Stomach (tissue), 9 donors: ENCODE data around the gene PAK2. TPM values are rescaled to one million over a fixed set of nuclear protein-coding genes. Genes with fewer than 3 reads are reported as not detected.
"Not testable (repeated sequence)": the region's sequence is repeated elsewhere in the genome, so short reads cannot be mapped to it uniquely, and the experiment has no call there.

Experiments
- DNase-seq, 2 donors: peaks; one replicate each; pipeline versions ENCODE4 v3.0.0 to v3.0.0-alpha.2; 2013 to 2019
- H3K27ac ChIP-seq, 5 donors: fragments of 200-600 bp in 4 of 5; sonication (generic) in 4 of 5; one replicate each; pipeline ENCODE4 v1.5.1; 2013 to 2019; ENCODE audit warnings: mild to moderate bottlenecking in 1 of 5, moderate library complexity in 1 of 5
- H3K27me3 ChIP-seq, 3 donors: fragments of 200-600 bp; sonication (generic); one replicate each; pipeline ENCODE4 v1.5.1; 2017 to 2019; ENCODE audit warnings: mixed run types in 1 of 3
- H3K36me3 ChIP-seq, 4 donors: fragments of 200-600 bp; sonication (generic); 1 replicate in 3 of 4; 2 replicates in 1 of 4; pipeline ENCODE4 v1.5.1; 2016 to 2019
- H3K4me1 ChIP-seq, 4 donors: fragments of 200-600 bp; sonication (generic); one replicate each; pipeline ENCODE4 v1.5.1; 2016 to 2019
- H3K4me3 ChIP-seq, 4 donors: fragments of 200-600 bp; sonication (generic) in 3 of 4; one replicate each; pipeline ENCODE4 v1.5.1; 2016 to 2019; ENCODE audit warnings: mild to moderate bottlenecking in 1 of 4
- H3K9me3 ChIP-seq, 4 donors: fragments of 200-600 bp; sonication (generic); one replicate each; pipeline ENCODE4 v1.5.1; 2016 to 2019
- EP300 ChIP-seq: sonication (generic); formaldehyde crosslinking; IDR thresholded peaks from one replicate; pipeline ENCODE4 v1.6.1; 2017; ENCODE audit warnings: antibody characterized with exemption
- POLR2A ChIP-seq, 4 donors: fragments of 450-650 bp; IDR thresholded peaks; one replicate each; pipeline ENCODE4 v1.6.1; 2016; ENCODE audit warnings: antibody characterized with exemption in 4 of 4, control low read depth in 2 of 4, mild to moderate bottlenecking in 1 of 4, moderate library complexity in 1 of 4
- POLR2AphosphoS5 ChIP-seq, 3 donors: sonication (generic); formaldehyde crosslinking; IDR thresholded peaks; one replicate each; pipeline ENCODE4 v1.6.1; 2016; ENCODE audit warnings: antibody characterized with exemption in 3 of 3
- WGBS, 5 donors: extraction: QIAGEN DNeasy Blood & Tissue Kit in 3 of 5; methylation state at CpG; one replicate each; pipeline versions ENCODE4 v1.1.5 to v1.1.7; 2013 to 2018; 5-methylcytosine and 5-hydroxymethylcytosine counted together
- intact Hi-C: fragments of 100-400 bp; cut with DNase I; formaldehyde crosslinking; loops from one replicate; pipeline ENCODE4 v1.15.1; 2023; ENCODE audit warnings: low total_unique reads
- polyA plus RNA-seq, 3 donors: library from polyadenylated mRNA; stranded (reverse); fragments of 200-250 nt; gene quantifications; one replicate each; pipeline ENCODE4 v1.2.3, GENCODE V29; 2013
- total RNA-seq, 5 donors: library from RNA; depleted of rRNA; stranded (reverse); fragments of >200 nt; gene quantifications; one replicate each; pipeline versions ENCODE4 v1.1.0 to v1.2.3, GENCODE V29; 2014 to 2016
- TF ChIP-seq, protein P1 (sequence below), 7 experiments: fragments of 450-650 bp in 4 of 7; fragments of 200-600 bp in 3 of 7; sonication (generic) in 3 of 7; IDR thresholded peaks; one replicate each; pipeline ENCODE4 v1.5.1; 2016 to 2019; ENCODE audit warnings: antibody characterized with exemption in 7 of 7, control low read depth in 2 of 7, mild to moderate bottlenecking in 1 of 7
- donor health status: healthy with polysubstance abuse.
- donor health status: Bipolar disorder and iron deficiency.
- donor health status: healthy.

PAK2 gene
- total and polyA plus RNA-seq, 8 donors: 11.1 to 88.7 (median 22.0) TPM

DNA sequence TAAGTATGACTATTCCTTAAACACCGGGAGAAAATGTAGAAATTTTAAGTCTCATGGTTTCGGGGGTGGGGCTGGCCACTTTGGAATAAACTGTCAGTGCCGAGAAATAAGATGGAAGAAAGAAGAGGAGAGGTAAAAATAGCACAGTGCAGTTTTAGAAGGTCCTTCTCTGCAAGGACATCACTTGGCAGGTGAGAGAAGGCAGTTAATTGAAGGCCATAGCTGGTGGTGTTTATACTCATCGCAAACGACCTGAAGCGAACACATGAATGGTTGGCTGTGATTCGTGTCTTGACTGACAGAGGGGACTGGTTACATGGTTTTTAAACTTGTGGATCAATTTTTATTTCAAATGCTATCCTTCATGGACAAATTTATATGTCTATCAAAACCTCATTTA, 73.2 kb downstream of the PAK2 start:
- Histone ChIP-seq H3K4me3 (no peak overlapping the region), H3K9me3 (no peaks in the 10 kb centered on the region), H3K4me1 (no peaks in the 10 kb centered on the region), H3K27ac (no peak overlapping the region), H3K27me3 (no peaks in the 10 kb centered on the region), H3K36me3 (peaks cover 42 to 94% (median 84%) of the 10 kb centered on the region in 4 donors)
- TF ChIP-seq, protein P1, sequence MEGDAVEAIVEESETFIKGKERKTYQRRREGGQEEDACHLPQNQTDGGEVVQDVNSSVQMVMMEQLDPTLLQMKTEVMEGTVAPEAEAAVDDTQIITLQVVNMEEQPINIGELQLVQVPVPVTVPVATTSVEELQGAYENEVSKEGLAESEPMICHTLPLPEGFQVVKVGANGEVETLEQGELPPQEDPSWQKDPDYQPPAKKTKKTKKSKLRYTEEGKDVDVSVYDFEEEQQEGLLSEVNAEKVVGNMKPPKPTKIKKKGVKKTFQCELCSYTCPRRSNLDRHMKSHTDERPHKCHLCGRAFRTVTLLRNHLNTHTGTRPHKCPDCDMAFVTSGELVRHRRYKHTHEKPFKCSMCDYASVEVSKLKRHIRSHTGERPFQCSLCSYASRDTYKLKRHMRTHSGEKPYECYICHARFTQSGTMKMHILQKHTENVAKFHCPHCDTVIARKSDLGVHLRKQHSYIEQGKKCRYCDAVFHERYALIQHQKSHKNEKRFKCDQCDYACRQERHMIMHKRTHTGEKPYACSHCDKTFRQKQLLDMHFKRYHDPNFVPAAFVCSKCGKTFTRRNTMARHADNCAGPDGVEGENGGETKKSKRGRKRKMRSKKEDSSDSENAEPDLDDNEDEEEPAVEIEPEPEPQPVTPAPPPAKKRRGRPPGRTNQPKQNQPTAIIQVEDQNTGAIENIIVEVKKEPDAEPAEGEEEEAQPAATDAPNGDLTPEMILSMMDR (IDR thresholded peaks at IDR 0.05): no peak
- WGBS, 5 donors: 88 to 95% (median 91%) methylated on average over 7 of the region's 7 CpGs
- DNase-seq: no peak
- intact Hi-C loops: no loop called here

DNA sequence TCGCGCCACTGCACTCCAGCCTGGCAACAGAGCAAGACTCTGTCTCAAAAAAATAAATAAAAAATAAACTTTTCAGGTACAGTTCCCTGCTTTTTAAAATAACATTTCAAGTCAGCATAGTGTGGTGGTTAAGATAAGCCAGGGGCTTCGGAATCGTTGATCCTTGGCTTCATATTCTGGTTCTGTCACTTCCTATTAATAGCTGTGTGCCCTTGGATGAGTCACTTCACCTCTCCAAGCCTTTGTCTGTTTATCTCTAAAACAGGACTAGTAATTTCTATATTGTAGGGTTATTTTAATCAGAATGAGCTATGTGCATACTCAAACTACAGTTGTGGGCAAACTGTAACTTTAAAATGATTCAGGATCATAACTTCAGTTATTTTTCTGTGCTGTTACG, 74.2 kb downstream of the PAK2 start:
- H3K9me3 ChIP-seq: no peaks in the 10 kb centered on the region
- no peak for DNase-seq
- intact Hi-C loops: no loop called here
- no peak overlapping the region for H3K4me3 ChIP-seq
- H3K27ac ChIP-seq: no peak overlapping the region
- TF ChIP-seq, protein P1 (IDR thresholded peaks at IDR 0.05): no peak
- TF ChIP-seq EP300 (no peak), POLR2AphosphoS5 (IDR thresholded peaks at IDR 0.05) (no peak), POLR2A (IDR thresholded peaks at IDR 0.05) (no peak)
- no peaks in the 10 kb centered on the region for H3K4me1 ChIP-seq
- peaks cover 38 to 94% (median 84%) of the 10 kb centered on the region in 4 donors for H3K36me3 ChIP-seq
- no peaks in the 10 kb centered on the region for H3K27me3 ChIP-seq
- 86 to 94% (median 91%) methylated on average over 5 of the region's 5 CpGs for WGBS, 5 donors

DNA sequence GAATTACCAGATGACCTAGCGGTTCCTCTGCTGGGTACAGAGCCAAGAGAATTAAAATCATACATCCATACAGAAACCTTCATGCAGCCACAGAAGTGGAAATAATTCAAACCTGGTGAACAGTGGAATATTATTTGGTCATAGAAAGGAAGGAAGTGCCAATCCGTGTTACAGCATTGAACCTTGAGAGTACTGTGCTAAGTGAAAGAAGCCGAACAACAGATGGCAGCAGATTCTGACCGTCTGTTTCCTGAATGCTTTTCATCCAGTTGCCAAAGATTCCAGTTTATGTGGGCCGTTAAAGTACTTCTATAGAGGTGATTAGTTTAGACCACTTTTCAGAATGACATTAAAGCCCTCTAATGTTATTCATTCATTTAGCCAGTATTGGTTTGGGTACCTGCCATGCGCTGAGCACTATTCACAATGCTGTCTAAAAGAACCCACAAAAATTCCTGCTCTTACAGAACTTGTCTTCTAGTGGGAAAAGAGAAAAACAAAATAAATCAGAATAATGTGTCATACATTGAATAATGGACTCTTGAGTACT, 82.2 kb downstream of the PAK2 start:
- Histone ChIP-seq H3K9me3 (no peaks in the 10 kb centered on the region), H3K4me1 (no peaks in the 10 kb centered on the region), H3K27me3 (no peaks in the 10 kb centered on the region), H3K27ac (no peak overlapping the region), H3K36me3 (peaks cover 57 to 100% (median 99%) of the 10 kb centered on the region in 4 donors), H3K4me3 (no peak overlapping the region)
- WGBS, 5 donors: 92 to 96% (median 94%) methylated on average over 6 of the region's 6 CpGs
- intact Hi-C loops: no loop called here
- TF ChIP-seq EP300 (no peak), POLR2A (IDR thresholded peaks at IDR 0.05) (no peak), POLR2AphosphoS5 (IDR thresholded peaks at IDR 0.05) (no peak)
- TF ChIP-seq, protein P1 (IDR thresholded peaks at IDR 0.05): no peak
- DNase-seq: no peak

DNA sequence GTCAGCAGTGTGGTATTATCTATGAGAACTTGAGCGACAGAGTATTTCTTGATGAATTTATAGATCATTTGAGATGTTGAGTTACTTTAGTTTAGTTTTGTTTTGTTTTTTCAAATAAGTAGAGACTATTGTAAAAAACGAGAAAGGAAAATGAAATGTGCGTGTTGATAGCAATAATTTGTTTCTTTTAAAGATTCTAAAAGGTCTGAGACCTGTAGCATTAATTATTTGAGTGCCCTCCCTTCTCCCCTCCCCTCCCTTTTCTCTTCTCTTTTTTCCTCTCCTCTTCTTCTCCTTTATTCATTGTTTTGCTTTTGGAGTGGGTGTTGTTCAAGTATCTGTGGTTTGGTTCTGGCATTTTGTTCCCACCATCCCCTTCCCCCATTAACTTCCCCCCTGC, 90.0 kb downstream of the PAK2 start:
- peaks cover 20 to 80% (median 69%) of the 10 kb centered on the region in 4 donors for H3K36me3 ChIP-seq
- H3K4me1 ChIP-seq, H3K4me3 ChIP-seq, H3K9me3 ChIP-seq, DNase-seq, H3K27me3 ChIP-seq, H3K27ac ChIP-seq: not testable (repeated sequence)
- 94 to 97% (median 95%) methylated on average over 3 of the region's 3 CpGs for WGBS, 5 donors
- intact Hi-C loops: loop anchor here (10.0 kb wide), 1 partner anchor 135 kb away; the partner anchor contains the start of gene PIGZ

DNA sequence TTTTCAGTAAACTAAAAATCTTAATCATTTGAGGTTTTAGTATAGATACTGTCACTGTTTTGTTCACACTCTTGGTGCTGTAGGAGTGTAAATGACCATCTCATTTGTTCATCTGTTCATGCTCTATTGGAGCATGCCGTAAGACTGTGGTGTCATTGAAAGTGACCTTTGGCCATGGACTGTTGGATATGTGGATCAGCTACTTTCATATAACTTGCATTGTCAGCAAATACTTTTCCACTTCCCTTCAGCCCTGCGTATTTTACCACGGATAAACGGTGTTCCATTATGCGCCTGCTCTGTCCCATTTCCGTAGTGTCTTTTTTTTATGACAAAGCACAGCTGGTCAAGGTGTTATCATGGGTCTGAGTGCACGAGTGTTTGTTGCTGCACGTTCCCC, 95.4 kb downstream of the PAK2 start:
- Histone ChIP-seq H3K27me3 (no peaks in the 10 kb centered on the region), H3K27ac (no peak overlapping the region)
- intact Hi-C loops: loop anchor here (10.0 kb wide), 1 partner anchor 130 kb away; the partner anchor contains the start of gene PIGZ

DNA sequence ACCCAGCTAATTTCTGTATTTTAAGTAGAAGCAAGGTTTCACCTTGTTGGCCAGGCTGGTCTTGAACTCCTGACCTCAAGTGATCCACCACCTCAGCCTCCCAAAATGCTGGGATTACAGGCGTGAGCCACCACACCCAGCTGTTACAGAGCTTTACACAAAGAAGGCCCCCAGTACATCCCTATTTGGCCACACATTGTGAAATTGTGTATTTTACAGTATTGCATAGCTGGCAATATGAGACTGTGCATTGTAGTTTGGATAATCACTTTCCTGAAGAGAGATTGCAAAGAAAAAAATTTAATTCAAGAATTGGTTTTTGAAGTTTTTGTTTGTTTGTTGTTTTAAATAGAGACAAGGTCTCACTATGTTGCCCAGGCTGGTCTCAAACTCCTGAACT, 97.0 kb downstream of the PAK2 start:
- intact Hi-C loops: loop anchor here (10.0 kb wide), 1 partner anchor 128 kb away; the partner anchor contains the start of gene PIGZ
- not testable (repeated sequence) for DNase-seq, H3K4me3 ChIP-seq, H3K27me3 ChIP-seq, H3K9me3 ChIP-seq, H3K4me1 ChIP-seq, H3K27ac ChIP-seq
- WGBS, 5 donors: 83 to 94% (median 89%) methylated on average over 1 of the region's 1 CpG
- H3K36me3 ChIP-seq: peaks cover 0 to 12% (median 3%) of the 10 kb centered on the region in 4 donors

More for the DNA sequence above, 95.4 kb downstream of the PAK2 start:
- Histone ChIP-seq H3K9me3 (no peaks in the 10 kb centered on the region), H3K4me3 (no peak overlapping the region), H3K4me1 (no peaks in the 10 kb centered on the region), H3K36me3 (peaks cover 8 to 27% (median 18%) of the 10 kb centered on the region in 4 donors)
- TF ChIP-seq, protein P1 (IDR thresholded peaks at IDR 0.05): no peak
- TF ChIP-seq POLR2A (IDR thresholded peaks at IDR 0.05) (no peak), EP300 (no peak), POLR2AphosphoS5 (IDR thresholded peaks at IDR 0.05) (no peak)
- WGBS, 5 donors: 50 to 70% (median 62%) methylated on average over 8 of the region's 8 CpGs
- peak in 1 of 2 donors; percentile 42 for DNase-seq
